ENCODE results near the gene ZNRF3. TPM values are rescaled to one million over a fixed set of nuclear protein-coding genes. Genes with fewer than 3 reads are reported as not detected.

Gene ZNRF3
- total and polyA plus RNA-seq, 8 donors: 2.4 to 6.8 (median 3.9) TPM

DNA sequence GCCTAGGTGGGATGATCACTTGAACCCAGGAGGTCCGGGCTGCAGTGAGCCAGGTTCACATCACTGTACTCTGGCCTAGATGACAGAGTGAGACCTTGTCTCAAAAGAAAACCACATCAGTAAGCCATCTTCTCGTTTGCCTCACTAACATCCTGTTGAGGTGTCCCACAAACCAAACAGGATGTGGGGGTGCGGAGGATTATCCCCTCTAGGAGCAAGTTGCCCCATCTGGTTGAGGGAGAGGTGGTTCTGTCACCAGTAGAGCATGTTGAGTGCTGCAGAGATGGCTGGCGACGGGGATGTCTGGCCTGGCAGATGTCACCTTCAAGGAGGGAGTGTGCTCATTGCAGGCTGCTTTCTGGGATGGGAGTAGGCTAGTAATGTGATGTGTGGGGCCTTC, 72.4 kb downstream of the ZNRF3 start:
- TF ChIP-seq, protein P1, sequence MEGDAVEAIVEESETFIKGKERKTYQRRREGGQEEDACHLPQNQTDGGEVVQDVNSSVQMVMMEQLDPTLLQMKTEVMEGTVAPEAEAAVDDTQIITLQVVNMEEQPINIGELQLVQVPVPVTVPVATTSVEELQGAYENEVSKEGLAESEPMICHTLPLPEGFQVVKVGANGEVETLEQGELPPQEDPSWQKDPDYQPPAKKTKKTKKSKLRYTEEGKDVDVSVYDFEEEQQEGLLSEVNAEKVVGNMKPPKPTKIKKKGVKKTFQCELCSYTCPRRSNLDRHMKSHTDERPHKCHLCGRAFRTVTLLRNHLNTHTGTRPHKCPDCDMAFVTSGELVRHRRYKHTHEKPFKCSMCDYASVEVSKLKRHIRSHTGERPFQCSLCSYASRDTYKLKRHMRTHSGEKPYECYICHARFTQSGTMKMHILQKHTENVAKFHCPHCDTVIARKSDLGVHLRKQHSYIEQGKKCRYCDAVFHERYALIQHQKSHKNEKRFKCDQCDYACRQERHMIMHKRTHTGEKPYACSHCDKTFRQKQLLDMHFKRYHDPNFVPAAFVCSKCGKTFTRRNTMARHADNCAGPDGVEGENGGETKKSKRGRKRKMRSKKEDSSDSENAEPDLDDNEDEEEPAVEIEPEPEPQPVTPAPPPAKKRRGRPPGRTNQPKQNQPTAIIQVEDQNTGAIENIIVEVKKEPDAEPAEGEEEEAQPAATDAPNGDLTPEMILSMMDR (IDR thresholded peaks at IDR 0.05): no peak
- intact Hi-C loops (cut with DNase I): no loop called here
- Histone ChIP-seq H3K27me3 (no peaks in the 10 kb centered on the region), H3K27ac (no peak overlapping the region), H3K4me1 (peaks cover 0 to 9% (median 0%) of the 10 kb centered on the region in 3 donors), H3K4me3 (no peak overlapping the region), H3K9me3 (no peaks in the 10 kb centered on the region), H3K36me3 (no peaks in the 10 kb centered on the region)
- ATAC-seq (no peak), DNase-seq (no peak), FAIRE-seq (no peak)
- 88 to 91% methylated on average over 5 of the region's 5 CpGs for WGBS, 2 donors

DNA sequence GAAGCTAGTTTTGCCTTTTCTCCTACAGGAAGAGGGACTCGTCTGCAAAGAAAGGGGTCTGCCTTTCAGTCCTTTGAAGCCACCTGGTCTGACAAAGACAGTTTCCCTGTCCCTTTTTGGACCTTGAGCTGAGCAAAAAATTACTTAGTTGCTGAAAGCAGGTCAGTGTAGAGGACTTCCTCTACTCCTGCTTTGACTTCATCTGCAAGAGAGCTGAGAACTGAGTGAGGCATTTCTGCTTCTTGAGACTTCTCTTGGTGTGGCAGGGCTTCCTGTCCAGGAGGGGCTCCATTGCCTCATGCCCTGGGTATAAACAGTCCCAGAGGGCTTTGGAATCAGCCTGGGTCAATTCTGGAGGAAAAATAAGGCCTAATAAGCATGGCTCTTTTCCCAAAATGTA, 73.1 kb downstream of the ZNRF3 start:
- no peak overlapping the region for H3K4me3 ChIP-seq
- DNase-seq (no peak), ATAC-seq (no peak), FAIRE-seq (no peak)
- WGBS, 2 donors: 90 to 92% methylated on average over 1 of the region's 1 CpG
- TF ChIP-seq, protein P1 (IDR thresholded peaks at IDR 0.05): no peak
- H3K9me3 ChIP-seq: no peaks in the 10 kb centered on the region
- peaks cover 0 to 9% (median 0%) of the 10 kb centered on the region in 3 donors for H3K4me1 ChIP-seq
- no peaks in the 10 kb centered on the region for H3K27me3 ChIP-seq
- intact Hi-C loops (cut with DNase I): no loop called here
- H3K36me3 ChIP-seq: no peaks in the 10 kb centered on the region
- no peak overlapping the region for H3K27ac ChIP-seq

DNA sequence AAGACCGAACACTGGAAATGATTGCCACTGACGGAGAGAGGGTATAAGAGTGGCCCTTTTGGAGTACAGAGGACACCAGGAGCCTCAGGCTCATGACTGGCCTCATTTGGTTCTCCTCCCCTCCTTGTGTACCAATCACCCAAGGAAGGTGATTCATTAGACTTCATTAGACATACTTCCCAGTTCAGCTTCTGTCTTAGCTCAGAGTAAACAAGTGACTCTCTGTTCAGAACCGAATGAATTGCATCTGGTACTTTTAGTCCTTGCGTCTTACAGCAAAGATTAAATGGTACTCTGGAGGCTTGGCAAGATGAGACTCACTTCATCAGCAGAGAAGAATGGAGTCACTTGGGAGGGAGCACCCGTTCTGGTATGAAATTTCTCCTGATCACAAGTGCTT, 75.2 kb downstream of the ZNRF3 start:
- Histone ChIP-seq H3K27ac (no peak overlapping the region), H3K27me3 (no peaks in the 10 kb centered on the region), H3K4me3 (no peak overlapping the region), H3K9me3 (no peaks in the 10 kb centered on the region), H3K4me1 (no peaks in the 10 kb centered on the region), H3K36me3 (no peaks in the 10 kb centered on the region)
- DNase-seq (no peak), FAIRE-seq (no peak), ATAC-seq (peak in 1 of 4 donors; percentile 32)
- TF ChIP-seq, protein P1 (IDR thresholded peaks at IDR 0.05): no peak
- intact Hi-C loops (cut with DNase I): no loop called here
- 69 to 70% methylated on average over 5 of the region's 5 CpGs for WGBS, 2 donors

DNA sequence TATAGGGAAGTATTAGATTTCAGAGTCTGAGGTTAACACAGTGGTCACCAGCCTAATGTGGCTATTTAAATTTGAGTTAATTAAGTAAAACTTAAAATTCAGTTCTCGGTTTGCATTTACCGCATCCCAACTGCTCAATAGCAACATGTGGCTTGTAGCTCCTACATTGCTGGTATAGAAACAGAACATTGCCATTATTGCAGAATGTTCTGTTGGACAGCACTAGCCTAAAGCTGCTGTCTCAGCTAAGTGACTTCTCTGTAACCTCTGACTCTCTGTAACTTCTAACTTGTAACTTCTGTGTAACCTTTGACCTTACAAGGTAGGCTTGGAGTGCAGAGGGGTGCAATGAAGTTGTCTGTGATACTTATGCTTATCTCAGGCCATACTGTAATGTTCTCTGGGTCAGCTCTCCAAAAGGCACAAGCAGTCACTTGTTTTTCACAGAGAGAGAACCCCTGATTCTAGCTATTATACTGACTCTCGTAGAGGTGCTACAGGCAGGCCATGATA, 78.7 kb downstream of the ZNRF3 start:
- WGBS, 2 donors: 99% methylated on average over 3 of the region's 3 CpGs
- Histone ChIP-seq H3K4me3 (no peak overlapping the region), H3K36me3 (no peaks in the 10 kb centered on the region), H3K4me1 (no peaks in the 10 kb centered on the region), H3K27ac (no peak overlapping the region), H3K9me3 (no peaks in the 10 kb centered on the region), H3K27me3 (no peaks in the 10 kb centered on the region)
- intact Hi-C loops (cut with DNase I): no loop called here
- TF ChIP-seq, protein P1 (IDR thresholded peaks at IDR 0.05): no peak
- ATAC-seq (no peak), DNase-seq (no peak), FAIRE-seq (no peak)

DNA sequence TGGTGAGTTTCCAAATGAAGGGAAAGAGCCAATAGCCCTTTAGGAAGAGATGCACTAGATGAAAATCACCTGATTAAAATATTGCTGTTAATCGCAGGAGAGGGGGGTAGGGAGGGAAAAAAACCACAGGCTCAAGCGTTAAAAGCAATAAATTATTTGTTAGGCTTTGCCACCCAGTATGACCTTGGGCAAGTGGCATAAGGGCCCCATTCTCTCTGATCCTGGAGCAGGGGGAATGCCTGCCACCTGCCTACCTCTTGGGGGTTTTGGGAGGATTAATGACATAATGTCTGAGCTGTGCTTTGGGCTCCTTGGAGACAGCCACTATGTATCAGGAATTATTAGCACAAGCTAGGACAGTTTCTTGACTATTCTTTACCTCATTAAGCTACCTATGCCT, 80.0 kb downstream of the ZNRF3 start:
- FAIRE-seq (no peak), ATAC-seq (peak in 2 of 4 donors; percentile 34 to 41), DNase-seq (no peak)
- TF ChIP-seq, protein P1 (IDR thresholded peaks at IDR 0.05): no peak
- no peak overlapping the region for H3K27ac ChIP-seq
- 48 to 71% methylated on average over 2 of the region's 2 CpGs for WGBS, 2 donors
- H3K36me3 ChIP-seq: no peaks in the 10 kb centered on the region
- no peaks in the 10 kb centered on the region for H3K27me3 ChIP-seq
- H3K9me3 ChIP-seq: no peaks in the 10 kb centered on the region
- intact Hi-C loops (cut with DNase I): no loop called here
- no peak overlapping the region for H3K4me3 ChIP-seq
- no peaks in the 10 kb centered on the region for H3K4me1 ChIP-seq
